K562 (cell line): ENCODE measurements around the gene GPR108. TPM values are rescaled to one million over a fixed set of nuclear protein-coding genes. Genes with fewer than 3 reads are reported as not detected.

Source experiments
- ARID2 ChIP-seq: fragments of 450-650 bp; IDR thresholded peaks from 2 replicates; pipeline ENCODE4 v1.6.1; 2017; ENCODE audit warnings: antibody characterized with exemption, mild to moderate bottlenecking
- BCOR ChIP-seq: fragments of 450-650 bp; IDR thresholded peaks from 2 replicates; pipeline ENCODE4 v1.6.1; 2016
- CBX2 ChIP-seq: fragments of 200-600 bp; sonication (generic); IDR thresholded peaks from one replicate; pipeline ENCODE4 v1.6.1; 2012; ENCODE audit warnings: mild to moderate bottlenecking, low read length, inconsistent platforms; ENCODE audit not compliant: insufficient read depth, poor library complexity, severe bottlenecking
- CBX5 ChIP-seq: IDR thresholded peaks from 2 replicates; pipeline ENCODE4 v1.6.1; 2014; ENCODE audit warnings: low read depth, borderline replicate concordance
- CTCF ChIP-seq, 3 experiments: IDR thresholded peaks in 2 of 3; conservative IDR thresholded peaks in 1 of 3; 2 replicates each; pipeline ENCODE4 v1.5.1; 2011 to 2012; ENCODE audit warnings: low read length in 3 of 3, mild to moderate bottlenecking in 3 of 3, control low read depth in 2 of 3, improper control_type of control experiment in 1 of 3, inconsistent platforms in 1 of 3, low read depth in 1 of 3, mixed read lengths in 1 of 3, moderate library complexity in 1 of 3; ENCODE audit not compliant: insufficient read depth in 2 of 3
- ELF1 ChIP-seq: fragments of 200-800 bp; sonication (Bioruptor generic); IDR thresholded peaks from 2 replicates; pipeline ENCODE4 v1.6.1; 2016; ENCODE audit warnings: missing genetic modification characterization, missing compliant biosample characterization
- EZH2 ChIP-seq: IDR thresholded peaks from 2 replicates; pipeline ENCODE4 v1.6.1; 2012; ENCODE audit warnings: low read depth, mild to moderate bottlenecking, inconsistent platforms, low read length, borderline replicate concordance
- FIP1L1 ChIP-seq: fragments of 200-400 bp; formaldehyde crosslinking; IDR thresholded peaks from 2 replicates; pipeline ENCODE4 v1.6.1; 2018; ENCODE audit warnings: mild to moderate bottlenecking, low read depth, low read length; ENCODE audit not compliant: poor library complexity, severe bottlenecking
- FOXA3 ChIP-seq, 2 experiments: fragments of 450-650 bp in 1 of 2; sonication (generic) in 1 of 2; formaldehyde crosslinking; IDR thresholded peaks in 1 of 2; conservative IDR thresholded peaks in 1 of 2; 2 replicates each; pipeline versions ENCODE4 v1.4.0 to v1.8.0; 2020 to 2022; ENCODE audit warnings: mild to moderate bottlenecking in 2 of 2, missing genetic modification reagents in 1 of 2
- GATAD2B ChIP-seq: fragments of 450-650 bp; IDR thresholded peaks from 2 replicates; pipeline ENCODE4 v1.6.1; 2017; ENCODE audit warnings: mild to moderate bottlenecking, borderline replicate concordance
- MLLT1 ChIP-seq, 2 experiments: fragments of 450-650 bp; IDR thresholded peaks; 2 replicates each; pipeline ENCODE4 v1.6.1; 2016
- NR2C1 ChIP-seq, 2 experiments: fragments of 450-650 bp; IDR thresholded peaks; 2 replicates each; pipeline ENCODE4 v1.6.1; 2017; ENCODE audit warnings: mild to moderate bottlenecking in 2 of 2, antibody characterized with exemption in 1 of 2, inconsistent platforms in 1 of 2, missing compliant biosample characterization in 1 of 2, missing genetic modification characterization in 1 of 2
- RCOR1 ChIP-seq, 2 experiments: IDR thresholded peaks; 2 replicates each; pipeline ENCODE4 v1.6.1; 2012; ENCODE audit warnings: low read depth in 2 of 2, low read length in 2 of 2, borderline replicate concordance in 1 of 2, improper control_type of control experiment in 1 of 2
- SRSF1 ChIP-seq: fragments of 200-400 bp; formaldehyde crosslinking; IDR thresholded peaks from 2 replicates; pipeline ENCODE4 v1.6.1; 2017; ENCODE audit warnings: mild to moderate bottlenecking, low read depth, low read length, moderate library complexity
- TARDBP ChIP-seq: fragments of 450-650 bp; IDR thresholded peaks from 2 replicates; pipeline ENCODE4 v1.6.1; 2016
- ZBTB7A ChIP-seq: IDR thresholded peaks from 2 replicates; pipeline ENCODE4 v1.6.1; 2011; ENCODE audit warnings: low read depth, mild to moderate bottlenecking, low read length, moderate library complexity, borderline replicate concordance; ENCODE audit not compliant: control insufficient read depth
- ZNF12 ChIP-seq: sonication (generic); formaldehyde crosslinking; IDR thresholded peaks from 2 replicates; pipeline ENCODE4 v1.4.0; 2020; ENCODE audit warnings: mild to moderate bottlenecking, missing genetic modification reagents
- ZNF518B ChIP-seq: fragments of 250-450 bp; sonication (Bioruptor Pico); IDR thresholded peaks from 2 replicates; pipeline ENCODE4 v1.5.0; 2021; ENCODE audit warnings: mild to moderate bottlenecking, moderate library complexity
- polyA plus RNA-seq, 8 experiments: library from polyadenylated mRNA; depleted of rRNA in 4 of 8; stranded (reverse) in 5 of 8; unstranded in 3 of 8; fragments of >200 nt; fragmentation: Nextera tagmentation in 2 of 8; fragmentation: Illumina TruSeq in 1 of 8; extraction: Ambion mirVana in 2 of 8; extraction: Trizol in 1 of 8; gene quantifications; 2 replicates each; pipeline versions ENCODE4 v1.2.1 to v1.2.3, GENCODE V29; 2011 to 2014; ENCODE audit warnings: inconsistent platforms in 1 of 8, missing spikeins in 1 of 8
- total RNA-seq, 7 experiments: library from RNA; depleted of rRNA in 6 of 7; stranded (reverse); fragments of >200 nt in 6 of 7; fragmentation: Illumina TruSeq in 2 of 7; extraction: Trizol in 2 of 7; gene quantifications; 2 replicates each; pipeline versions ENCODE4 v1.2.1 to v1.2.3, GENCODE V29; 2011 to 2021; ENCODE audit warnings: low replicate concordance in 1 of 7
- TF ChIP-seq, protein P1 (sequence below): fragments of 200-800 bp; sonication (Bioruptor generic); IDR thresholded peaks from 2 replicates; pipeline ENCODE4 v1.6.1; 2017; ENCODE audit warnings: missing genetic modification characterization, missing compliant biosample characterization

Gene GPR108
- total and polyA plus RNA-seq, 9 of the 15 experiments (the other 6 are each of a cell fraction or from before 2014, with no cell fraction given), result 2.4 to 33.2 (median 24.4) TPM

DNA sequence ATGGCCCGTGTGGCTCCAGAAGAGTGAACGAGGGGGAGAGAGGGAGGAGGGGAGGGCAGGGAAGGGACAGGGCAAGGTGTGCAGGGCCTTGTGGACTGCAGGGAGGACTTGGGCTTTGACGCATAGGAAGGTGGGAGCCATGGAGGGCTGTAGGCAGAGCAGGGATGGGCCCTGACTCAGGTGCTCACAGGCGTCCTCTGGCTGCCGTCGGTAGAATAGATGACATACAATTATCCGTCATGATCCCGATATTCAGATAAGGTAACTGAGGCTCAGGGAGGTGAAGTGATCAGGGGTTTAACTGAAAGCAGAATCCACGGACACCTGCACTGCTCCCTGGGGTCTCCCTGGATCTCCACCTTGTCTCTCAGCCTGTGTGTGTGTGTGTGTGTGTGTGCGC is 20.3 kb downstream of the GPR108 start (continued):
- TF ChIP-seq MLLT1 (IDR thresholded peaks at IDR 0.05), result no peak
- no peak for TF ChIP-seq CBX2
- 0 out of 2 replicates have a peak, but pooled peaks have one; percentile 5 for TF ChIP-seq ZNF12 (CRISPR knock-in tag)
- peak; percentile 63 to 71 (median 66) for TF ChIP-seq CTCF (IDR thresholded peaks at IDR 0.05 in 2 of 3, conservative IDR thresholded peaks at IDR 0.05 in 1 of 3; ENCODE audit: insufficient read depth in 2 of 3, low read depth in 1 of 3, low read length in 3 of 3)
- no peak for TF ChIP-seq FIP1L1
- TF ChIP-seq SRSF1, result no peak
- peak in 1 of 2 experiments; percentile 90; a peak in 2 of 4 replicates for TF ChIP-seq RCOR1 (IDR thresholded peaks at IDR 0.05; ENCODE audit: borderline replicate concordance in 1 of 2, low read depth in 2 of 2, low read length in 2 of 2)
- TF ChIP-seq BCOR, result peak; percentile 84
- no peak for TF ChIP-seq EZH2
- TF ChIP-seq ARID2, result no peak
- TF ChIP-seq GATAD2B, result no peak
- TF ChIP-seq ZNF518B, result no peak
- TF ChIP-seq ZBTB7A, result peak; percentile 37; the same call in 1 of the 2 replicates
- TF ChIP-seq TARDBP, result no peak
- TF ChIP-seq FOXA3 (CRISPR knock-in tag; conservative IDR thresholded peaks at IDR 0.05 in 1 of 2, IDR thresholded peaks at IDR 0.05 in 1 of 2), result no peak
- TF ChIP-seq, protein P1, sequence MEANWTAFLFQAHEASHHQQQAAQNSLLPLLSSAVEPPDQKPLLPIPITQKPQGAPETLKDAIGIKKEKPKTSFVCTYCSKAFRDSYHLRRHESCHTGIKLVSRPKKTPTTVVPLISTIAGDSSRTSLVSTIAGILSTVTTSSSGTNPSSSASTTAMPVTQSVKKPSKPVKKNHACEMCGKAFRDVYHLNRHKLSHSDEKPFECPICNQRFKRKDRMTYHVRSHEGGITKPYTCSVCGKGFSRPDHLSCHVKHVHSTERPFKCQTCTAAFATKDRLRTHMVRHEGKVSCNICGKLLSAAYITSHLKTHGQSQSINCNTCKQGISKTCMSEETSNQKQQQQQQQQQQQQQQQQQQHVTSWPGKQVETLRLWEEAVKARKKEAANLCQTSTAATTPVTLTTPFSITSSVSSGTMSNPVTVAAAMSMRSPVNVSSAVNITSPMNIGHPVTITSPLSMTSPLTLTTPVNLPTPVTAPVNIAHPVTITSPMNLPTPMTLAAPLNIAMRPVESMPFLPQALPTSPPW, result peak; percentile 15; the same call in 1 of the 2 replicates
- no peak for TF ChIP-seq NR2C1 (IDR thresholded peaks at IDR 0.05)
- no peak for TF ChIP-seq NR2C1 (tag; IDR thresholded peaks at IDR 0.05)
- no peak for TF ChIP-seq ELF1
- no peak for TF ChIP-seq CBX5
- TF ChIP-seq, all 486 proteins: peak for 16
